Activated CD4-positive, alpha-beta T cell treated with anti-CD3 and anti-CD28 coated beads for 36 hours (primary cell): ENCODE results near the gene PCLO. TPM values are rescaled to one million over a fixed set of nuclear protein-coding genes. Genes with fewer than 3 reads are reported as not detected.

Source experiments
- ATAC-seq: fragments of 200-7000 bp; cut with Tn5 transposase; one replicate; pipeline ENCODE4 v1.10.0; 2021; ENCODE audit warnings: mild to moderate bottlenecking, moderate library complexity
- CTCF ChIA-PET: fragments of 350-600 bp; sonication (Branson Sonifier 250); formaldehyde crosslinking; loops from one replicate; lab custom pipeline; 2021; ENCODE audit warnings: antibody characterized with exemption; lab: Charles Lee
- POLR2A ChIA-PET: fragments of 350-600 bp; sonication (Branson Sonifier 250); formaldehyde crosslinking; loops from one replicate; lab custom pipeline; 2021; ENCODE audit warnings: antibody characterized with exemption, inconsistent platforms; lab: Charles Lee
- DNase-seq: peaks from one replicate; pipeline ENCODE4 v3.0.0-alpha.2; 2020
- H3K27ac Mint-ChIP-seq: one replicate; pipeline ENCODE4 v1.8.0; 2021; ENCODE audit warnings: mixed read lengths
- H3K27me3 Mint-ChIP-seq: one replicate; pipeline ENCODE4 v1.8.0; 2021; ENCODE audit warnings: mixed read lengths
- H3K36me3 Mint-ChIP-seq: one replicate; pipeline ENCODE4 v1.8.0; 2021; ENCODE audit warnings: low read depth, mixed read lengths
- H3K4me1 Mint-ChIP-seq: one replicate; pipeline ENCODE4 v1.8.0; 2021; ENCODE audit warnings: mixed read lengths
- H3K4me3 Mint-ChIP-seq: one replicate; pipeline ENCODE4 v1.8.0; 2021; ENCODE audit warnings: mild to moderate bottlenecking, moderate library complexity, mixed read lengths
- H3K9me3 Mint-ChIP-seq: one replicate; pipeline ENCODE4 v1.8.0; 2021; ENCODE audit warnings: low read depth, mixed read lengths
- intact Hi-C, 2 experiments: fragments of 100-400 bp; cut with DNase I in 1 of 2; cut with micrococcal nuclease in 1 of 2; formaldehyde crosslinking; loops; one replicate each; pipeline versions ENCODE4 v1.14.2 to v1.15.1; 2022 to 2024; cut with DNase I, micrococcal nuclease
- total RNA-seq, 2 experiments: library from RNA; stranded (reverse); gene quantifications; one replicate each; pipeline ENCODE4 v1.2.3, GENCODE V29; 2021

Gene PCLO
- total RNA-seq, 2 experiments from 2014 or later, result under 0.01 TPM; not detected in 1

DNA sequence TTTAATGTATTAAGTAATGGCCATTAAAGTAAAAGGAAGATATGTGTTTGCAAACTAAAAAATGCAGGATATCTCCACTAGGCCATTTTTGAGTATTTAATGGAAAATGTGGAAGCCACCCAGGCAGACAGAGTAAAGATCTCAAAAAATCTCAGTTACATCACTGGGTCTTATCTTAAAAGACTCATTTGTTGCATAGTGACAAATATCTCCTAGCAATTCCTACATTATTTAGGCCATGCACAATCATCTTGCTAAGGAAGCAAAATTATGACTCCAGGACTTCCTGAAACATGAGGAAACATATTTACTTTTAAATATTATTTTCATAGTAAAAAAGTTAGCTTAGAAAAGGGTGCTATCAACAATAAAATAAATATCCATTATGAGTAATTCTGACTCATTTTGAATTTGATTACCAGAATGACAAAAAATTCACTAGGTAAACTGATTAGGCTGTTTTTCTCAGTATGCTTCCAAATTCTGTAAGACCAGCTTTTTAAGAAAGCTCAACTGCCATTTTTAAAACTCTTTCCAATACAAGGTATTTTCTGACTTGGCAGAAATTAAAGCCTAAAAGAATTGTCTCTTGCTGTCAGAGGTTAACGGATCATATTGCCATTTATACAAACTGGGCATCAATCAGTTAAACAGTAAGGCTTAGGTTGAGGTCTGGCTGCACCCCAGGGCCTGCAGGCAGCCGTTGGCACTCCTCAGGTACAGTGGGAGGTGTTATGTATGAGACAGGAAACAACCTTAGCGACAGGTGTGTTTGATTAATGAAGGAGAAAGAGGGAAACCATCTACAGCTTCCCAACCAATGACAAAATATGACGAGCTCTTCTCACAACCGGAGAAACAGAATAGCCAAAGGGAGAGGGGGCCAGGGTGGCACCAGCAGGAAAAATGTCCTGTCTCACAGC lies 31.8 kb downstream of the PCLO start:
- Mint-ChIP-seq H3K4me3 (no peak overlapping the region), H3K27me3 (no peaks in the 10 kb centered on the region), H3K36me3 (no peaks in the 10 kb centered on the region), H3K9me3 (peaks cover 11% of the 10 kb centered on the region), H3K4me1 (no peaks in the 10 kb centered on the region), H3K27ac (no peak overlapping the region)
- ChIA-PET POLR2A (no interaction called here), CTCF (interaction anchor here (0.6 to 0.9 kb wide), 2 partner anchors 12 to 15 kb away, joined by 3 read pairs; no protein-coding TSS in a partner anchor)
- DNase-seq (no peak), ATAC-seq (no peak)
- intact Hi-C loops, result no loop called here

DNA sequence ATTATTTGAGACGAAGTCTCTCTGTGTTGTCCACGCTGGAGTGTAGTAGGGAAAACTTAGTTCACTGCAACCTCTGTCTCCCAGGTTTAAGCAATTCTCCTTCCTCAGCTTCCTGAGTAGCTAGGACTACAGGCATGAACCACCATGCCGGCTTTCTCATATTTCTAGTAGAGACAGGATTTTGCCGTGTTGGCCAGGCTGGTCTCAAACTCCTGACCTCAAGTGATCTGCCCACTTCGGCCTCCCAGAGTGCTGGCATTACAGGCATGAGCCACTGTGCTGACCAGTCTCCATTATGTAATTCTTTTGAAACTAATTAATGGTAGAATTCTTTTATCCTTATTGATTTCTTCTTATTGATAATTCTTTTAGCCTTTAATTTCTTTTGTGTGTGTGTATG lies 32.5 kb downstream of the PCLO start:
- no peak overlapping the region for H3K4me3 Mint-ChIP-seq
- no peaks in the 10 kb centered on the region for H3K4me1 Mint-ChIP-seq
- DNase-seq (no peak), ATAC-seq (no peak)
- H3K27ac Mint-ChIP-seq, result no peak overlapping the region
- H3K9me3 Mint-ChIP-seq, result peaks cover 9% of the 10 kb centered on the region
- no peaks in the 10 kb centered on the region for H3K27me3 Mint-ChIP-seq
- H3K36me3 Mint-ChIP-seq, result no peaks in the 10 kb centered on the region
- POLR2A ChIA-PET, result no interaction called here
- intact Hi-C loops, result no loop called here
- CTCF ChIA-PET, result no interaction called here

DNA sequence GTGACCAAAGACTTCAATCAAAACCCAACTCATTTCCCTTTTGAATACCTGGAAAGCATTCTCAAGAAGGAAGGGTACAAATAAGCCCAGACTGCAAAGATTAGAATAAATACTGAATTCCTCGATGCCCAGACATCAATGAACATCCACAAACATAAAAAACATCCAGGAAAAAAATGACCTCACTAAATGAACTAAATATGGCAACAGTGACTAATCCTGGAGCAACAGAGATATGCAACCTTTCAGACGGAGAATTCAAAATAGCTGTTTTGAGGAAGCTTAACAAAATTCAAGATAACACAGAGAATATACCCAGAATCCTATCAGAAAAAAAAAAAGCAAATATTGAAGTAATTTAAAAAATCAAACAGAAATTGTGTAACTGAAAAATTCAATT lies 43.2 kb downstream of the PCLO start:
- Mint-ChIP-seq H3K4me1 (no peaks in the 10 kb centered on the region), H3K27ac (no peak overlapping the region), H3K27me3 (no peaks in the 10 kb centered on the region), H3K9me3 (peaks cover 15% of the 10 kb centered on the region), H3K36me3 (no peaks in the 10 kb centered on the region), H3K4me3 (no peak overlapping the region)
- ChIA-PET CTCF (no interaction called here), POLR2A (no interaction called here)
- intact Hi-C loops, result no loop called here
- ATAC-seq, result no peak
- DNase-seq, result no peak

DNA sequence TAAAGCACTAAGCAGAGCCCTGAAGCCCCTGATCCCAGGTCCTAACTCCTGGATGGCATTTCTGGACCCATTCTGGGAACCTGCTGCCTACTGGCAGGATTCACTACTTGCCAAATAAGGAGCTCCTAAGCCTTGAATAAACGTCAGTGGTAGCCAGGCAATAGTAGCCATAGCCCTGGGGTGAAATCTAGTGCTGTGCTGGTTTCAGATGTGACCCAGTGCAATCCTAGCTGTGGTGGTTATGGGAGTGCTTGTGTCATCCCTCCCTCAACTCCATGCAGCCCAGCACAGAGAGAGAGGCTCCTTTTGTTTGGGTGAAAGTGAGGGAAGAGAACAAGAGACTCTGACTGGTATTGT lies 43.7 kb downstream of the PCLO start:
- ATAC-seq (no peak), DNase-seq (no peak)
- H3K9me3 Mint-ChIP-seq, result peaks cover 15% of the 10 kb centered on the region
- no peak overlapping the region for H3K27ac Mint-ChIP-seq
- H3K27me3 Mint-ChIP-seq, result no peaks in the 10 kb centered on the region
- CTCF ChIA-PET, result no interaction called here
- H3K4me3 Mint-ChIP-seq, result no peak overlapping the region
- intact Hi-C loops, result no loop called here
- no peaks in the 10 kb centered on the region for H3K36me3 Mint-ChIP-seq
- H3K4me1 Mint-ChIP-seq, result no peaks in the 10 kb centered on the region
- POLR2A ChIA-PET, result no interaction called here

GRCh38 chr7:83118347-83119025 lies 44.2 kb downstream of the PCLO start:
- ATAC-seq, result no peak
- intact Hi-C loops, result no loop called here
- H3K27me3 Mint-ChIP-seq, result no peaks in the 10 kb centered on the region

GRCh38 chr7:83117466-83117865 lies 45.2 kb downstream of the PCLO start:
- Mint-ChIP-seq H3K4me1 (no peaks in the 10 kb centered on the region), H3K36me3 (no peaks in the 10 kb centered on the region), H3K4me3 (no peak overlapping the region), H3K9me3 (peaks cover 15% of the 10 kb centered on the region), H3K27ac (no peak overlapping the region), H3K27me3 (no peaks in the 10 kb centered on the region)
- ATAC-seq, result no peak
- intact Hi-C loops, result no loop called here
- DNase-seq, result no peak
- CTCF ChIA-PET, result no interaction called here
- POLR2A ChIA-PET, result no interaction called here

More at GRCh38 chr7:83118347-83119025, 44.2 kb downstream of the PCLO start:
- no peak for DNase-seq
- no peaks in the 10 kb centered on the region for H3K4me1 Mint-ChIP-seq
- peaks cover 15% of the 10 kb centered on the region for H3K9me3 Mint-ChIP-seq
- H3K4me3 Mint-ChIP-seq, result no peak overlapping the region
- CTCF ChIA-PET, result no interaction called here
- POLR2A ChIA-PET, result no interaction called here
- H3K36me3 Mint-ChIP-seq, result no peaks in the 10 kb centered on the region
- H3K27ac Mint-ChIP-seq, result no peak overlapping the region

GRCh38 chr7:83111391-83111790 lies 51.3 kb downstream of the PCLO start:
- DNase-seq (no peak), ATAC-seq (no peak)
- ChIA-PET POLR2A (no interaction called here), CTCF (no interaction called here)
- H3K27ac Mint-ChIP-seq, result no peak overlapping the region
- H3K9me3 Mint-ChIP-seq, result peaks cover 8% of the 10 kb centered on the region
- H3K36me3 Mint-ChIP-seq, result no peaks in the 10 kb centered on the region
- H3K4me3 Mint-ChIP-seq, result no peak overlapping the region
- H3K4me1 Mint-ChIP-seq, result no peaks in the 10 kb centered on the region
- no peaks in the 10 kb centered on the region for H3K27me3 Mint-ChIP-seq
- intact Hi-C loops, result no loop called here

- intact Hi-C loops, result no loop called here
- Mint-ChIP-seq H3K36me3 (no peaks in the 10 kb centered on the region), H3K4me3 (no peak overlapping the region), H3K4me1 (no peaks in the 10 kb centered on the region), H3K27ac (no peak overlapping the region), H3K27me3 (no peaks in the 10 kb centered on the region), H3K9me3 (peaks cover 6% of the 10 kb centered on the region)
- ChIA-PET CTCF (interaction anchor here (1.0 kb wide), 1 partner anchor 78 kb away, joined by 3 read pairs; no protein-coding TSS in a partner anchor), POLR2A (no interaction called here)
- no peak for DNase-seq
- ATAC-seq, result no peak
Observed at GRCh38 chr7:83109352-83109751, 53.3 kb downstream of the PCLO start.

GRCh38 chr7:83105948-83106347 lies 56.7 kb downstream of the PCLO start:
- Mint-ChIP-seq H3K27me3 (no peaks in the 10 kb centered on the region), H3K4me3 (no peak overlapping the region), H3K36me3 (no peaks in the 10 kb centered on the region), H3K4me1 (no peaks in the 10 kb centered on the region), H3K9me3 (peaks cover 6% of the 10 kb centered on the region), H3K27ac (no peak overlapping the region)
- CTCF ChIA-PET, result no interaction called here
- ATAC-seq (no peak), DNase-seq (no peak)
- POLR2A ChIA-PET, result no interaction called here
- intact Hi-C loops, result no loop called here

DNA sequence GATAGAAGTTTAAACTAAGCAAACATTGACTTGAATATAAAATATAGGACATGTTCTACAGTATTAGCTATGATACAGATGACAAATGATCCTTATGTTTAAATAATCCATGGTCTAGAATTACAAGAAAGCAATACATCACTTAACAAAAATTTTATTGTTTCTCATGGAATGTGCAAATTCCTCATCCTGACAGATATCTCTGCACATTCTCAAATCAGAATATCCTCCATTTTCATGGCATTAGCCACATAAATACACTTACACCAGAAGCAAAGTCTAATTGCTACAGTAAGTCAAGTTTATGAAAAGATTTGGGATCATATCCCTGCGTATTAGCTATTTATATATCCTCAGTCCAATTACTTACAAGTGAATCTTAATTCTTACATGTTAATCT lies 57.6 kb downstream of the PCLO start:
- Mint-ChIP-seq H3K4me1 (no peaks in the 10 kb centered on the region), H3K36me3 (no peaks in the 10 kb centered on the region), H3K27ac (no peak overlapping the region), H3K9me3 (peaks cover 6% of the 10 kb centered on the region), H3K4me3 (no peak overlapping the region), H3K27me3 (no peaks in the 10 kb centered on the region)
- ChIA-PET CTCF (no interaction called here), POLR2A (no interaction called here)
- no peak for ATAC-seq
- intact Hi-C loops, result no loop called here
- no peak for DNase-seq

DNA sequence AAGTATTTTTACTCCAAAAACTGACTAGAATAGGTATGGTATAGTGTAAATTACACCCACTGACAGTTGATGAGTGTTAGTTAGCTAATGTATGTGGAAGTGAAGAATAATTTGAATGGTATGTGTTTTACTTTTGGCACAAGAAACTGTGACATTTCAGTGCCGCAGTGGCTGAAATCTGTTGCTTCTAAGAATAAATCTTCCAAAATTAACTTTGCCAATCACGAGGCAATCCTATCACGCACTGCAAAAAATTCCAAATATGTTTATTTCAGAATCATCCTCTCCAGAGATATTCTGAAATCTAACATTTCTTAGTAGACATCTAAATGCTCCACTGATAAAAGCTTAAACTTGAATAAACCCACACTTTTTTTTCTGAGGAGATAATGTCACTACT lies 61.2 kb downstream of the PCLO start:
- no peaks in the 10 kb centered on the region for H3K36me3 Mint-ChIP-seq
- no peaks in the 10 kb centered on the region for H3K27me3 Mint-ChIP-seq
- intact Hi-C loops, result no loop called here
- H3K4me3 Mint-ChIP-seq, result no peak overlapping the region
- ATAC-seq (no peak), DNase-seq (no peak)
- peaks cover 4% of the 10 kb centered on the region for H3K9me3 Mint-ChIP-seq
- CTCF ChIA-PET, result no interaction called here
- H3K4me1 Mint-ChIP-seq, result no peaks in the 10 kb centered on the region
- POLR2A ChIA-PET, result no interaction called here
- no peak overlapping the region for H3K27ac Mint-ChIP-seq

- H3K36me3 Mint-ChIP-seq, result no peaks in the 10 kb centered on the region
- ATAC-seq (no peak), DNase-seq (no peak)
- H3K4me3 Mint-ChIP-seq, result no peak overlapping the region
- H3K27ac Mint-ChIP-seq, result no peak overlapping the region
- no peaks in the 10 kb centered on the region for H3K27me3 Mint-ChIP-seq
- ChIA-PET CTCF (no interaction called here), POLR2A (no interaction called here)
- peaks cover 12% of the 10 kb centered on the region for H3K9me3 Mint-ChIP-seq
- H3K4me1 Mint-ChIP-seq, result no peaks in the 10 kb centered on the region
- intact Hi-C loops, result no loop called here
Observed at GRCh38 chr7:83096065-83096580, 66.6 kb downstream of the PCLO start.
